22Rv1 (cell line): ENCODE measurements around the gene GZMH.

ENCODE experiments used
- H3K27ac ChIP-seq: fragments of 450-650 bp; 2 replicates; pipeline ENCODE4 v1.5.1; 2017
- CTCF ChIP-seq: fragments of 450-650 bp; IDR thresholded peaks from 2 replicates; pipeline ENCODE4 v1.5.1; 2017; ENCODE audit warnings: mild to moderate bottlenecking
- ZFX ChIP-seq: fragments of 450-650 bp; IDR thresholded peaks from 2 replicates; pipeline ENCODE4 v1.6.1; 2017; ENCODE audit warnings: antibody characterized with exemption, borderline replicate concordance

The GZMH gene

GRCh38 chr14:24631749-24632335 lies 22.4 kb upstream of the GZMH start:
- TF ChIP-seq CTCF = no peak
- no peak for TF ChIP-seq ZFX
- H3K27ac ChIP-seq = no peak overlapping the region

- no peak overlapping the region for H3K27ac ChIP-seq
- no peak for TF ChIP-seq CTCF
- TF ChIP-seq ZFX = no peak
Measured at GRCh38 chr14:24630872-24631477, 21.5 kb upstream of the GZMH start.

- no peak overlapping the region for H3K27ac ChIP-seq
- no peak for TF ChIP-seq ZFX
- no peak for TF ChIP-seq CTCF
Measured at GRCh38 chr14:24630087-24630871, 20.8 kb upstream of the GZMH start.

GRCh38 chr14:24629521-24629920 lies 20.0 kb upstream of the GZMH start:
- TF ChIP-seq CTCF (no peak), ZFX (no peak)
- H3K27ac ChIP-seq = no peak overlapping the region

GRCh38 chr14:24613747-24614146 lies 4.3 kb upstream of the GZMH start:
- no peak overlapping the region for H3K27ac ChIP-seq
- no peak for TF ChIP-seq ZFX
- TF ChIP-seq CTCF = no peak

GRCh38 chr14:24613241-24613640 lies 3.8 kb upstream of the GZMH start:
- TF ChIP-seq ZFX (no peak), CTCF (no peak)
- H3K27ac ChIP-seq = no peak overlapping the region

GRCh38 chr14:24612196-24612595 lies 2.7 kb upstream of the GZMH start:
- TF ChIP-seq ZFX (no peak), CTCF (no peak)
- no peak overlapping the region for H3K27ac ChIP-seq
